Neural crest cell (in vitro differentiated cells): ENCODE measurements around the gene C12orf60. TPM values are rescaled to one million over a fixed set of nuclear protein-coding genes. Genes with fewer than 3 reads are reported as not detected.

Experiments used
- DNase-seq: peaks from one replicate; pipeline ENCODE4 v3.0.0; 2021; ENCODE audit warnings: low read depth, mixed read lengths, low spot score
- H3K27ac Mint-ChIP-seq: one replicate; pipeline ENCODE4 v1.8.0; 2021; ENCODE audit warnings: mild to moderate bottlenecking, mixed read lengths; ENCODE audit not compliant: unreplicated experiment
- H3K27me3 Mint-ChIP-seq: 2 replicates; pipeline ENCODE4 v1.8.0; 2021; ENCODE audit warnings: low read depth, mild to moderate bottlenecking, mixed read lengths
- H3K36me3 Mint-ChIP-seq: 2 replicates; pipeline ENCODE4 v1.8.0; 2021; ENCODE audit warnings: low read depth, mild to moderate bottlenecking, mixed read lengths
- H3K4me1 Mint-ChIP-seq: 2 replicates; pipeline ENCODE4 v1.8.0; 2021; ENCODE audit warnings: mixed read lengths
- H3K4me3 Mint-ChIP-seq: one replicate; pipeline ENCODE4 v1.8.0; 2021; ENCODE audit warnings: mild to moderate bottlenecking, mixed read lengths
- H3K9me3 Mint-ChIP-seq: 2 replicates; pipeline ENCODE4 v1.8.0; 2021; ENCODE audit warnings: mixed read lengths
- CTCF ChIP-seq: fragments of 200-600 bp; sonication (generic); conservative IDR thresholded peaks from 2 replicates; pipeline ENCODE4 v1.5.0; 2021; ENCODE audit warnings: antibody characterized with exemption, mild to moderate bottlenecking
- total RNA-seq: library from RNA; stranded (reverse); gene quantifications from 2 replicates; pipeline ENCODE4 v1.2.1, GENCODE V29; 2021

Gene C12orf60
- total RNA-seq, 1 donor from 2014 or later, result 2.9 TPM

- H3K9me3 Mint-ChIP-seq, result no peaks in the 10 kb centered on the region
- no peaks in the 10 kb centered on the region for H3K36me3 Mint-ChIP-seq
- H3K4me3 Mint-ChIP-seq, result no peak overlapping the region
- no peaks in the 10 kb centered on the region for H3K27me3 Mint-ChIP-seq
- no peak overlapping the region for H3K27ac Mint-ChIP-seq
- no peak for DNase-seq
- no peak for TF ChIP-seq CTCF
- peaks cover 8% of the 10 kb centered on the region for H3K4me1 Mint-ChIP-seq
These were observed 35.8 kb downstream of the C12orf60 start for GRCh38 chr12:14839262-14839661.

- TF ChIP-seq CTCF, result no peak
- Mint-ChIP-seq H3K4me3 (no peak overlapping the region), H3K27ac (no peak overlapping the region), H3K9me3 (no peaks in the 10 kb centered on the region), H3K4me1 (peaks cover 4% of the 10 kb centered on the region), H3K27me3 (no peaks in the 10 kb centered on the region), H3K36me3 (no peaks in the 10 kb centered on the region)
- DNase-seq, result no peak
These were observed 37.1 kb downstream of the C12orf60 start for GRCh38 chr12:14840616-14841015.

- H3K4me1 Mint-ChIP-seq, result peaks cover 5% of the 10 kb centered on the region
- H3K27ac Mint-ChIP-seq, result peak overlapping the region; percentile 15
- no peaks in the 10 kb centered on the region for H3K9me3 Mint-ChIP-seq
- no peak overlapping the region for H3K4me3 Mint-ChIP-seq
- H3K36me3 Mint-ChIP-seq, result no peaks in the 10 kb centered on the region
- no peaks in the 10 kb centered on the region for H3K27me3 Mint-ChIP-seq
- TF ChIP-seq CTCF, result no peak
- DNase-seq, result no peak
These were observed 38.3 kb downstream of the C12orf60 start for GRCh38 chr12:14841761-14842160.

- no peak for TF ChIP-seq CTCF
- Mint-ChIP-seq H3K36me3 (no peaks in the 10 kb centered on the region), H3K27ac (no peak overlapping the region), H3K9me3 (no peaks in the 10 kb centered on the region), H3K4me3 (no peak overlapping the region), H3K27me3 (no peaks in the 10 kb centered on the region), H3K4me1 (peaks cover 11% of the 10 kb centered on the region)
- DNase-seq, result no peak
These were observed 38.8 kb downstream of the C12orf60 start for GRCh38 chr12:14842315-14842714.

- H3K4me1 Mint-ChIP-seq, result peaks cover 11% of the 10 kb centered on the region
- H3K9me3 Mint-ChIP-seq, result no peaks in the 10 kb centered on the region
- H3K36me3 Mint-ChIP-seq, result no peaks in the 10 kb centered on the region
- no peak for DNase-seq
- H3K27ac Mint-ChIP-seq, result no peak within 1 kb of the TSS
- no peaks in the 10 kb centered on the region for H3K27me3 Mint-ChIP-seq
- no peak within 1 kb of the TSS for H3K4me3 Mint-ChIP-seq
- TF ChIP-seq CTCF, result no peak
These were observed 40.0 kb downstream of the C12orf60 start, which contains the start of gene ART4 for GRCh38 chr12:14843425-14843887. Gene ART4 (minus strand): TSS chr12:14843526. CDS start chr12:14843113, 413 bp downstream.
